HL-60/S4 treated with retinoic acid at 250 ng/mL for 4 days and 3 days (cell line): Measurements from ENCODE around the gene MDP1.

ENCODE experiments used
- in situ Hi-C: fragments of 300-500 bp; cut with MboI; formaldehyde crosslinking; loops from 2 replicates; pipeline ENCODE4 v1.7.0; 2022; ENCODE audit warnings: low sequenced_read_pairs

The MDP1 gene

GRCh38 chr14:24215495-24216344, at the start of gene MDP1:
MDP1 (minus strand) TSS chr14:24216066; CDS start chr14:24215955, 111 bp downstream.
- in situ Hi-C loops: no loop called here

- in situ Hi-C loops: no loop called here
Observed at GRCh38 chr14:24264298-24264697, 48.4 kb upstream of the MDP1 start.

DNA sequence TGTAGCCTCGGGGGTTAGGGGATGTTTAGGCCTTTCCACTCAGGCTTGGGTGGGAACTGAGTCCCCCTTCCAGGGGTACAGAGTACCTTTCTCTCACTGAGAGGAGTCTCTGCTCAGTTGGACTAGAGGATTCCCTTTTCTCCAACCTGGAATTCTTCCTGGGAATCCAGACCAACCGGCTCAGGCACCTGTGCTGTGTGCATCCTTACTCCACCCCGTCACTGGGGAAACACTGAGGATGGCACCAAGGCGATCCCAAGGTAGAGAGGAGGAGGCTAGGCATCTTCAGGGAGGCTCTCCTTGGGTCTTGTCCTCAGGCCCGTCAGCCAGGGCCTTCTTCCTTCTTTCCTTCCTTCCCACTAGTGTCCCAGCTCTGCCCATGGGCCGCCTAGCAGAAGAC, 48.0 kb upstream of the MDP1 start:
- in situ Hi-C loops: no loop called here

- in situ Hi-C loops: no loop called here
Observed at GRCh38 chr14:24262821-24263733, 47.2 kb upstream of the MDP1 start, which contains the start of gene TGM1. TGM1 (minus strand) TSS chr14:24263177; CDS start chr14:24262352, 825 bp downstream.

GRCh38 chr14:24261969-24262327, 46.1 kb upstream of the MDP1 start:
- in situ Hi-C loops: no loop called here

DNA sequence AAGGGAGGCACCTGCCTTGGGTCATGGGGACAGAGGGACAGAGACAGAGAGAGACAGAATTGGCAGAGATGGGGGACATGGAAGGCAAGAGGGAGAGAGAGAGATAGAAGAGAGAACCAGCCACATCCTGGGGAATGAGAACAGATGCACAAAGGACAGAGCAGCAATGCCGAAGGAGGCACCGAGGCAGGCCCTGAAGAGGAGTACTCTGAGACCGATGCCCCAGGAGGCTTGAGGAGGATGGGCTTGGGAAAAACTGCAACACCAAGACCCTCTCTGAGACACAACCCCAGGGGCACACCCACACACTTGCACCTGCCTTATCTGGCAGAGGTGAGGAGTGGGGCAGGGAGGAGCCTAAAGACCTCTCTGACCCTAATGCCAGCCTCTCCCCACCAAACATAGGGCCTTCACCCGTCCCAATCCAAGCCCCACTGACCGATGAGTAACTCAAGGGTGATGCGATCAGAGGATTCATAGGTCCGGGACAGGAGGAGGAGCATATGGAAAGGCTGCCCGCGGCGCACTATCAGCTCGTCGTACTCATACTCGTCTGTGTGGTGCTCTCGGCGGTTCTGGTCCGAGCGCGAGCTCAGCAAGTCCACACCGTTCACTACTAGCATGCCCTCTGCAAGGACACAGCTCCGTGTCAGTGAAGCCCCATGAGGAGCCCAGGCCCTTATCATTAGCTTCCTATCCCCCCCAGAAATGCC, 45.5 kb upstream of the MDP1 start:
- in situ Hi-C loops: no loop called here

DNA sequence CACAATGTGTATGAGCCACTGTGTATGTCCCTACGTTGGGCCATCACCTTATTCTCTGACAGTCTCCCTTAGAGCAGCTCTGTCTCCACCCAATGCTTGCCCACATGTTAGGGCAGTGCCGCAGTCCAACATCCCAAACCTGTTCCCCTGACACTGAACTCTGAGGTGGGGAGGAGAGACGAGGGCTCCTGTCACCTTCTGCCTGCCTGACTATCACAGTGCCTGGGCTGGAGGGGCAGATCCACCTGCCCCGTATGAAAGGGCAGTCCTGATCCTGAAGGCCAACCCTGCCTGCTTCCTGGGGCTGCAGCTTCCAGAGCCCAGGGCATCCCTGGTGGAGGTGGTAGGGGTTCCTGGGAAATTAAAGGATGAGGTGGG, 44.9 kb upstream of the MDP1 start:
- in situ Hi-C loops: no loop called here

GRCh38 chr14:24260026-24260779, 44.3 kb upstream of the MDP1 start:
- in situ Hi-C loops: no loop called here

DNA sequence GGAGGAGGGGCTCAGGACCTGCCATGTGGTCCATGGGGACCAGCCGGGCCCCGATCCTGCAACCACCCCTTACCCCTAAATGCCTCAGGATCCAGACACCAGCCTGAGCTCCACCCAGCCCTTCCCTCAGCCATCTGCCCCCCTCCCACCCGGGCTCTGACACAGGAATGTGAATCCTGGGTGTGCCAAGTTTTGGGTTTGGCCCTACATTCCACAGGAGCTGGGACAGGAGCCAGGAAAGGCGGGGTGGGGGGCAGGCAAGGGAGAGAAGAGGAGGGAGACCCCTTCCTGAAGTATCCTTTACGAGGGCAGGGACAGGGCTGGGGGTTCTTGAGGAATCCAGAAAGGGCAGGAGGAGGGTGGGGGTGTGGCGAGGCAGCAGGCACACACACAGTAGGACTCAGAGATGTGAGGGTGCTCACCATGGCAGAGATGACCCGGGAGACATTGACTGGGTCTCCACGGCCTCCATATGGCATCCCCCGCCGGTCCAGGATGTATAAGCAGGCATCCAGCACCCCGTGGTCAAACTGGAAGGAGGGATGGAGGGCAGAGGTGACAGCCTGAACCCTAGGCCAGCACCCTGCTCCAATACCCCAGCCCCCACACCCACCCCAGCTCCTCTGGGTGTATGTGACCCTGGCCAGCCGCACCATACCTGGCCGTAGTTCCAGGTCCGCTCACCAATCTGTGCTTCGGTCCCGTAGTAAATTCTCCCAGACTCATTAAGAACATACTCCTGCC, 43.6 kb upstream of the MDP1 start:
- in situ Hi-C loops: no loop called here

- in situ Hi-C loops: no loop called here
Observed at GRCh38 chr14:24258548-24259265, 42.8 kb upstream of the MDP1 start.

DNA sequence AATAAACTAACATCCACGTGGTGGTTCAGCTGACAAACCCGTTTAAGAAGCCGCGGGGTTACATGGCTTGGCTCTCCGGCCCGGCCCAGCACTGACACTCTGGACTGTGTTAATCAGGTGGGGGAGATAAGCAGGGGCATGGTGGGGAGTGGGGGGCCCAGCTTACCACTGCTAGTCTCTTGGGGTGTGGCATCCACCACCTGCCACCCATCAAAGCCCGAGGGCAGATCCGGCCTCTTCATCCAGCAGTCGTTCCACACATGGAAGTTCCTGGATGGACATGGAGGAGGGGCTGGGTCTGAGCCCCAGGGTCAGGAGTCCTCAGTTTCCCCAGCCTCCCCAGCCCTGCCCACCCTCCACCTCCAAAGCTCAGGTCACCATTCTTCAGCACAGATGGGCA, 42.3 kb upstream of the MDP1 start:
- in situ Hi-C loops: no loop called here

GRCh38 chr14:24256960-24257359, 41.1 kb upstream of the MDP1 start:
- in situ Hi-C loops: no loop called here

DNA sequence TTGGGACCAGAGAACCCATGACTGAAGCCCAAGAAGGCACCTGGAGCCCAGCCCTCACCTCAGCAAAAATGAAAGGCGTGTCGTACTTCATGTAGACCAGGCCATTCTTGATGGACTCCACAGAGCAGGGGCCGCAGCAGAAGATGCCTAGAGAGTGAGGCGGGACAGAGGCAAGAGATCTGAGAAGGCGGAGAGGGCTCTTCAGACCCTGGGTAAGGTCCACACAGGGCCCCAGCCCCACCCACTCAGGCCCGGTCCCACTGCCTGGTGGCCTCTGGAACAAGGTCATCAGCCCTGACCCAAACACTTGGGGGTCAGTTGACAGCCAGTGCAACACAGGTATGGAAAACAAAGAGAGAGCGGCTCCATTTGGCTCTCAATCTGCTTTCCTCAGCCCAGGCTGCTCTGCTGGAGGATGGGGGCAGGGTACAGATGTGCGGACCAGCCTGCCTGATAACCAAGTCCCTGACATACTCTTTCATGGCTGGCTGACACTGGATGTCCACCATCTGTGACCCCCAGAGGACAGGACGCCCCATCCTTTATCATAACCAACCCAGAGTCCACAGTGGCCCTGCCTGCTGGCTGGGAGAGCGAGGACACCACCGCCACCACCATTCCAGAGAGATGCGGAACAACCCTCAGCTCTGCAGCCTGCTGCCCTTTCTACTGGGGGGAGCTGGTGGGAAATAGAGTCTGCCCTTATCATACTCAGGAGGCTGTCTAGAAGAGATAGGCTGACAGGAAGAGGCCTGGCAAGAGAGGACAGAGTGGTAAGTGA, 40.3 kb upstream of the MDP1 start:
- in situ Hi-C loops: no loop called here

GRCh38 chr14:24255438-24255837, 39.6 kb upstream of the MDP1 start:
- in situ Hi-C loops: no loop called here

GRCh38 chr14:24254630-24255392, 38.9 kb upstream of the MDP1 start:
- in situ Hi-C loops: no loop called here

GRCh38 chr14:24253936-24254335, 38.1 kb upstream of the MDP1 start:
- in situ Hi-C loops: no loop called here

GRCh38 chr14:24252289-24253124, 36.6 kb upstream of the MDP1 start:
- in situ Hi-C loops: no loop called here
